Esophagus muscularis mucosa (tissue), 4 donors: Measurements from ENCODE around the gene LDAH.

Experiments
- CTCF ChIP-seq, 3 experiments: fragments of 200-600 bp in 2 of 3; fragments of 450-650 bp in 1 of 3; sonication (generic) in 2 of 3; IDR thresholded peaks; one replicate each; pipeline ENCODE4 v1.5.1; 2017 to 2019; ENCODE audit warnings: antibody characterized with exemption in 3 of 3, mild to moderate bottlenecking in 2 of 3, moderate library complexity in 1 of 3
- EP300 ChIP-seq: sonication (generic); formaldehyde crosslinking; IDR thresholded peaks from one replicate; pipeline ENCODE4 v1.6.1; 2017; ENCODE audit warnings: antibody characterized with exemption
- POLR2A ChIP-seq: fragments of 450-650 bp; IDR thresholded peaks from one replicate; pipeline ENCODE4 v1.6.1; 2017; ENCODE audit warnings: antibody characterized with exemption, moderate library complexity, mild to moderate bottlenecking, low read depth
- POLR2AphosphoS5 ChIP-seq, 2 donors: sonication (generic); formaldehyde crosslinking; IDR thresholded peaks; one replicate each; pipeline ENCODE4 v1.6.1; 2017; ENCODE audit warnings: antibody characterized with exemption in 2 of 2

GRCh38 chr2:20649976-20650375 is 172.9 kb downstream of the LDAH start:
- TF ChIP-seq POLR2AphosphoS5 (IDR thresholded peaks at IDR 0.05) (no peak), POLR2A (no peak), CTCF (IDR thresholded peaks at IDR 0.05) (no peak), EP300 (no peak)
